AG04450 (cell line): ENCODE measurements around the gene ARL2BP. TPM values are rescaled to one million over a fixed set of nuclear protein-coding genes. Genes with fewer than 3 reads are reported as not detected.

Experiments
- CTCF ChIA-PET: fragments of 300-600, 350-600 bp; formaldehyde crosslinking; extraction: SDS; loops from one replicate; lab custom pipeline; 2022; ENCODE audit warnings: antibody characterized with exemption, inconsistent platforms; lab: Charles Lee
- POLR2A ChIA-PET: fragments of 350-600 bp; formaldehyde crosslinking; extraction: SDS; loops from one replicate; lab custom pipeline; 2021; ENCODE audit warnings: antibody characterized with exemption, inconsistent platforms; lab: Yijun Ruan, JAX
- DNase-seq: peaks from one replicate; pipeline ENCODE4 v3.0.0-alpha.2; 2011; ENCODE audit warnings: low read depth, low spot score
- H3K27ac ChIP-seq: one replicate; pipeline ENCODE4 v1.5.1; 2012; ENCODE audit warnings: low read depth, low read length, control low read depth
- H3K27me3 ChIP-seq: one replicate; pipeline ENCODE4 v1.6.0; 2012; ENCODE audit warnings: low read length; ENCODE audit not compliant: control insufficient read depth, insufficient read depth
- H3K4me3 ChIP-seq: 2 replicates; pipeline ENCODE4 v1.5.1; 2011; ENCODE audit warnings: mild to moderate bottlenecking, low read depth, low read length, control low read depth
- H3K9me3 ChIP-seq: 2 replicates; pipeline ENCODE4 v1.5.1; 2012; ENCODE audit warnings: low read length; ENCODE audit not compliant: control insufficient read depth, insufficient read depth
- CTCF ChIP-seq: IDR thresholded peaks from 2 replicates; pipeline ENCODE4 v1.5.1; 2011; ENCODE audit warnings: low read depth, low read length, control low read depth, inconsistent platforms
- polyA plus RNA-seq: library from polyadenylated mRNA; depleted of rRNA; stranded (reverse); fragments of >200 nt; gene quantifications from 2 replicates; pipeline ENCODE4 v1.2.3, GENCODE V29; 2011

The ARL2BP gene
- polyA plus RNA-seq, 1 experiment: 107 TPM

DNA sequence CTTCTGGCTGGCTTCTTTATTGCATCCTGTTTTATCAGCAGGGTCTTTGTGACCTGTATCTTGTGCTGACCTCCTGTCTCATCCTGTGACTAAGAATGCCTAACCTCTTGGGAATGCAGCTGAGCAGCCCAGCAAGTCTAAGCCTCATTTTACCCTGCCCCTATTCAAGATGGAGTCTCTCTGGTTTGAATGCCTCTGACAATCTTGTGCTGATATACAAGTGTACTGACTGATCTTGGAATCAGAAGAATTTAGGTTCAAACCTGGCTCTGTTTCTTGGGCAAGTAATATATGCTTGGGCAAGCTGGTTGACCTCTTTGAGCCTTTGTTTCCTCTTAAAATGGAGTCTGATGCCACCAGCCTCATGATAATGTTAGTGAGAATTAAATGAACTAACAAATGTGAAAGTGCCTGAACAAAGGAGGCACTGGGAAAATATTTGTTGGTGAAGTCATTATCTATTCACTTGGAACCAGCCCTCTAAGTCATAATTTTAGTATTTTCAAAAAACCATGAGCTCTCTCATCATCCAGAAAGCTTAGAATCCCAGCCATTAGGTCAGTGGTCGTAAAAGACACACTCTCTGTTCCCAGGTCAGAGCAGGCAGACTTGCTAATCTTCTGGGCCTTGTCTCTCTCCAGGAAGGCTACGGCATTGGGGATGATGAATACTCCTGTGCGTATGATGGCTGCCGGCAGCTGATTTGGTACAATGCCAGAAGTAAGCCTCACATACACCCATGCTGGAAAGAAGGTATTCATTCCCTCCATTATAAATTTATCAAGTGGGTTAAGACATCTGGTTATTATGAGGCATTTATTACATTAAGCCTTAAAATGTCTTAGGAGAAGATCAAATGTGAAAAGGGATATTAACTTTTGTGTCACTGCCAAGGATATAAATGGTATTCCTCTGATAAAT is 18.1 kb upstream of the ARL2BP start:
- Histone ChIP-seq H3K27ac (no peak overlapping the region), H3K9me3 (no peaks in the 10 kb centered on the region), H3K4me3 (no peak overlapping the region), H3K27me3 (no peaks in the 10 kb centered on the region)
- no peak for TF ChIP-seq CTCF
- CTCF ChIA-PET: no interaction called here
- POLR2A ChIA-PET: no interaction called here
- no peak for DNase-seq

- H3K27ac ChIP-seq: no peak overlapping the region
- H3K27me3 ChIP-seq: no peaks in the 10 kb centered on the region
- no peak for TF ChIP-seq CTCF
- no peaks in the 10 kb centered on the region for H3K9me3 ChIP-seq
- no peak overlapping the region for H3K4me3 ChIP-seq
- ChIA-PET CTCF (no interaction called here), POLR2A (no interaction called here)
- DNase-seq: no peak
Measured at GRCh38 chr16:57229079-57229478, 16.0 kb upstream of the ARL2BP start.

GRCh38 chr16:57231821-57232350 is 13.2 kb upstream of the ARL2BP start:
- no peak for DNase-seq
- no peaks in the 10 kb centered on the region for H3K27me3 ChIP-seq
- CTCF ChIA-PET: no interaction called here
- no peaks in the 10 kb centered on the region for H3K9me3 ChIP-seq
- no peak overlapping the region for H3K27ac ChIP-seq
- no peak for TF ChIP-seq CTCF
- no peak overlapping the region for H3K4me3 ChIP-seq
- POLR2A ChIA-PET: no interaction called here

DNA sequence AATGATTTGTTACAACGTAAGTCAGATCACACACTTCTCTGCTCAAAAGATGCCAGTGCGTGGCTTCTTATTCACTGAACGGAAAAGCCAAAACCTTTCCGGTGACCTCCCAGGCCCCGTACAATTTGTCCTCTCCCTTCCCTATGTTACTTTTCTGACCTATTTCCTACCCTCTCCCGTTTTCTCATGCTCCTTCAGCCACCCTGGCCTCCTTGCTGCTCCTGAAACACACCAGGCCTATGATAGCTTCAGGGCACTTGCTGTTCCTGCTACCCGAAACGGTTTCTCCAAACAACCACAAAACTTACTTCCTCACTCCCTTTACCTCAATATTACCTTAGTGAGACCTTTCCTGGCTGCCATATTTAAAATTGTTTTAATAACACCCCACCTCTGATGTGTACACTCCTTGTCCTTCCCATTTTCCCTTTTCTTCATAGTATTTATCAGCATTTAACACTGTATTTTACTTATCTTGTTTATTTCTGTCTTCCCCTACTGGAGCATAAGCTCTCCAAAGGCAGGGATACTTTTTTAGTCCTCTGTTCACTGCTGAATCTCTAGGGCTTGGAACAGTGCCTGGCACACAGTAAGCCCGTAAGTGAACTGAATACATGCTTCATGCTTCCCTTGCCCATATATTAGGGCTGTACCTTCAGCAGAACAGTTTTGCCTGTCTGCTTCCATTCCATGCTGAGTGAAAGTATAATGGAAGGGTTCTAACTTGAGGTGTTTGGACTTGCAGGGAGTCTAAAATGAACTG is 10.9 kb upstream of the ARL2BP start:
- no peak for DNase-seq
- CTCF ChIA-PET: no interaction called here

More for the DNA sequence above, 10.9 kb upstream of the ARL2BP start:
- H3K27me3 ChIP-seq: no peaks in the 10 kb centered on the region
- POLR2A ChIA-PET: no interaction called here
- no peaks in the 10 kb centered on the region for H3K9me3 ChIP-seq
- no peak overlapping the region for H3K4me3 ChIP-seq
- TF ChIP-seq CTCF: no peak
- no peak overlapping the region for H3K27ac ChIP-seq
